CD14-positive monocyte (primary cell): ENCODE measurements around the gene C9orf43. TPM values are rescaled to one million over a fixed set of nuclear protein-coding genes. Genes with fewer than 3 reads are reported as not detected.
"Not testable (repeated sequence)": the region's sequence is repeated elsewhere in the genome, so short reads cannot be mapped to it uniquely, and the experiment has no call there.

ENCODE experiments used
- DNase-seq, 3 donors: peaks; one replicate each; pipeline ENCODE4 v3.0.0-alpha.2; 2011 to 2022
- H2AFZ ChIP-seq: 2 replicates; pipeline ENCODE4 v1.6.0; 2012; ENCODE audit warnings: mild to moderate bottlenecking, low read depth, low read length, inconsistent platforms; ENCODE audit not compliant: insufficient read depth, poor library complexity, severe bottlenecking
- H3K27ac ChIP-seq, 2 donors: 1 replicate in 1 of 2; 2 replicates in 1 of 2; pipeline ENCODE4 v1.5.1; 2012 to 2013; ENCODE audit warnings: low read length in 2 of 2, control low read depth in 1 of 2, inconsistent platforms in 1 of 2, low read depth in 1 of 2, mild to moderate bottlenecking in 1 of 2
- H3K27me3 ChIP-seq, 2 donors: one replicate each; pipeline versions ENCODE4 v1.6.0 to v1.6.1; 2011 to 2013; ENCODE audit warnings: low read length in 2 of 2; ENCODE audit not compliant: control insufficient read depth in 2 of 2, insufficient read depth in 2 of 2
- H3K36me3 ChIP-seq, 2 donors: replicated peaks in 1 of 2; 1 replicate in 1 of 2; 2 replicates in 1 of 2; pipeline versions ENCODE4 v1.5.1 to v1.6.1; 2012 to 2013; ENCODE audit warnings: low read length in 2 of 2, control low read depth in 1 of 2, inconsistent platforms in 1 of 2, mild to moderate bottlenecking in 1 of 2; ENCODE audit not compliant: insufficient read depth in 2 of 2, control insufficient read depth in 1 of 2
- H3K4me1 ChIP-seq, 2 donors: 1 replicate in 1 of 2; 2 replicates in 1 of 2; pipeline versions ENCODE4 v1.5.1 to v1.6.1; 2012 to 2013; ENCODE audit warnings: low read length in 2 of 2, control low read depth in 1 of 2, inconsistent platforms in 1 of 2, mild to moderate bottlenecking in 1 of 2, moderate library complexity in 1 of 2; ENCODE audit not compliant: insufficient read depth in 2 of 2, control insufficient read depth in 1 of 2
- H3K4me2 ChIP-seq: replicated peaks from 2 replicates; pipeline ENCODE3; 2012; ENCODE audit warnings: low read length, moderate library complexity, mild to moderate bottlenecking; ENCODE audit not compliant: poor library complexity, severe bottlenecking; ENCODE audit errors: extremely low read depth
- H3K4me3 ChIP-seq, 3 experiments: fragments of 200-600 bp in 1 of 3; sonication (generic) in 1 of 3; replicated peaks in 1 of 3; 1 replicate in 2 of 3; 2 replicates in 1 of 3; pipeline ENCODE4 v1.5.1; 2011 to 2013; ENCODE audit warnings: low read length in 3 of 3, mild to moderate bottlenecking in 3 of 3, control low read depth in 2 of 3, low read depth in 2 of 3, inconsistent platforms in 1 of 3, moderate library complexity in 1 of 3
- H3K79me2 ChIP-seq: 2 replicates; pipeline ENCODE4 v1.6.0; 2012; ENCODE audit warnings: mild to moderate bottlenecking, control low read depth, inconsistent platforms, low read length, moderate library complexity; ENCODE audit not compliant: insufficient read depth
- H3K9ac ChIP-seq: 2 replicates; pipeline ENCODE4 v1.6.0; 2017; ENCODE audit warnings: low read length, mild to moderate bottlenecking; ENCODE audit not compliant: insufficient read depth, poor library complexity, severe bottlenecking
- H3K9me3 ChIP-seq, 2 donors: replicated peaks in 1 of 2; 1 replicate in 1 of 2; 2 replicates in 1 of 2; pipeline versions ENCODE4 v1.5.1 to v1.6.1; 2012 to 2013; ENCODE audit warnings: low read length in 2 of 2, control low read depth in 1 of 2; ENCODE audit not compliant: control insufficient read depth in 1 of 2, insufficient read depth in 1 of 2
- H4K20me1 ChIP-seq: 2 replicates; pipeline ENCODE4 v1.6.0; 2012; ENCODE audit warnings: mild to moderate bottlenecking, low read length, control low read depth, moderate library complexity; ENCODE audit not compliant: insufficient read depth
- H3K27ac Mint-ChIP-seq, 7 donors: one replicate each; pipeline ENCODE4 v1.8.0; 2020; ENCODE audit warnings: mild to moderate bottlenecking in 7 of 7, mixed read lengths in 7 of 7, moderate library complexity in 6 of 7, inconsistent platforms in 2 of 7
- H3K27me3 Mint-ChIP-seq, 3 donors: one replicate each; pipeline ENCODE4 v1.8.0; 2021 to 2022; ENCODE audit warnings: low read depth in 3 of 3, mild to moderate bottlenecking in 3 of 3, mixed read lengths in 3 of 3, moderate library complexity in 3 of 3, inconsistent platforms in 1 of 3
- H3K36me3 Mint-ChIP-seq, 2 donors: one replicate each; pipeline ENCODE4 v1.8.0; 2020; ENCODE audit warnings: mixed read lengths in 2 of 2, inconsistent platforms in 1 of 2, mild to moderate bottlenecking in 1 of 2
- H3K4me1 Mint-ChIP-seq: one replicate; pipeline ENCODE4 v1.8.0; 2020; ENCODE audit warnings: mild to moderate bottlenecking, mixed read lengths
- H3K4me3 Mint-ChIP-seq, 2 donors: one replicate each; pipeline ENCODE4 v1.8.0; 2020; ENCODE audit warnings: mild to moderate bottlenecking in 2 of 2, mixed read lengths in 2 of 2, moderate library complexity in 1 of 2
- H3K9me3 Mint-ChIP-seq, 7 donors: one replicate each; pipeline ENCODE4 v1.8.0; 2020 to 2022; ENCODE audit warnings: mixed read lengths in 7 of 7, mild to moderate bottlenecking in 6 of 7, moderate library complexity in 6 of 7, inconsistent platforms in 2 of 7
- CTCF ChIP-seq: fragments of 200-600 bp; IDR thresholded peaks from one replicate; pipeline ENCODE4 v1.8.0; 2022; ENCODE audit warnings: antibody characterized with exemption, mild to moderate bottlenecking
- WGBS: methylation state at CpG from one replicate; pipeline ENCODE4 v1.1.5; 2013; ENCODE audit warnings: missing lambda C conversion rate; ENCODE audit not compliant: insufficient coverage; 5-methylcytosine and 5-hydroxymethylcytosine counted together
- intact Hi-C, 2 donors: fragments of 100-400 bp; cut with micrococcal nuclease; formaldehyde crosslinking; loops; one replicate each; pipeline versions ENCODE4 v1.15.0 to v1.15.1; 2023
- polyA plus RNA-seq, 3 donors: library from polyadenylated mRNA; depleted of rRNA in 1 of 3; unstranded in 2 of 3; stranded (reverse) in 1 of 3; fragments of 300-500 nt in 2 of 3; fragments of >200 nt in 1 of 3; fragmentation: Illumina TruSeq in 2 of 3; gene quantifications; 1 replicate in 2 of 3; 2 replicates in 1 of 3; pipeline ENCODE4 v1.2.3, GENCODE V29; 2012 to 2021

Gene C9orf43
- polyA plus RNA-seq, 3 donors: 0.17 TPM; not detected in 2

- Histone ChIP-seq H3K9me3 (no peaks in the 10 kb centered on the region), H3K36me3 (peaks cover 0 to 7% of the 10 kb centered on the region in 2 donors), H3K9ac (peak within 1 kb of the TSS; percentile 78), H3K4me3 (peak within 1 kb of the TSS; percentile 79 to 96 (median 84)), H2AFZ (peak within 1 kb of the TSS; percentile 94), H3K27ac (peak within 1 kb of the TSS; percentile 36 to 77), H3K27me3 (no peaks in the 10 kb centered on the region), H3K4me1 (peaks cover 53 to 63% of the 10 kb centered on the region in 2 donors), H3K4me2 (peak within 1 kb of the TSS; percentile 94), H3K79me2 (peaks cover 53% of the 10 kb centered on the region), H4K20me1 (peaks cover 7% of the 10 kb centered on the region)
- DNase-seq: peak; percentile 97 to 99 (median 97)
- WGBS: under 1% methylated on average over 45 of the region's 50 CpGs
- Mint-ChIP-seq H3K4me3 (peak within 1 kb of the TSS; percentile 87 to 93), H3K9me3 (no peaks in the 10 kb centered on the region), H3K4me1 (peaks cover 63% of the 10 kb centered on the region), H3K27ac (peak within 1 kb of the TSS; percentile 79 to 93 (median 87)), H3K27me3 (peaks cover 0 to under 1% (median 0%) of the 10 kb centered on the region in 3 donors), H3K36me3 (peaks cover 7 to 8% of the 10 kb centered on the region in 2 donors)
- intact Hi-C loops: loop anchor here in 1 of 2 donors (10.0 kb wide), 1 partner anchor 56 kb away; the partner anchor contains the start of genes BSPRY and WDR31
- peak; percentile 95 for TF ChIP-seq CTCF
Measured at GRCh38 chr9:113401027-113401792, 9.3 kb upstream of the C9orf43 start, which contains the start of gene ALAD. Gene ALAD, minus strand, starts transcription at chr9:113401284. Its CDS starts 7,725 bp downstream, at chr9:113393559.

GRCh38 chr9:113403646-113404045 lies 6.9 kb upstream of the C9orf43 start:
- intact Hi-C loops: loop anchor here (1.0 to 10.0 kb wide), 2 partner anchors 59 to 255 kb away; partner anchors contain the start of genes BSPRY (in 1 of the 2) and WDR31 (in 1 of the 2)
- no peaks in the 10 kb centered on the region for H4K20me1 ChIP-seq
- Mint-ChIP-seq H3K4me3 (peak overlapping the region; percentile 13 to 62), H3K36me3 (peaks cover 12% of the 10 kb centered on the region in 2 donors), H3K27ac (peak overlapping the region; percentile 77 to 94 (median 90)), H3K4me1 (peaks cover 66% of the 10 kb centered on the region), H3K27me3 (no peaks in the 10 kb centered on the region), H3K9me3 (no peaks in the 10 kb centered on the region)
- H3K4me1 ChIP-seq: peaks cover 57 to 67% of the 10 kb centered on the region in 2 donors
- peaks cover 12 to 15% of the 10 kb centered on the region in 2 donors for H3K36me3 ChIP-seq
- peaks cover 44% of the 10 kb centered on the region for H3K79me2 ChIP-seq
- H3K27me3 ChIP-seq: no peaks in the 10 kb centered on the region
- TF ChIP-seq CTCF: no peak
- H3K4me2 ChIP-seq: peak overlapping the region; percentile 50
- peak; percentile 57 to 84 (median 64) for DNase-seq
- no peak overlapping the region for H3K9ac ChIP-seq
- peak overlapping the region; percentile 68 to 78 for H3K27ac ChIP-seq
- WGBS: no CpG with 5 or more reads among the region's 2 CpGs
- peak overlapping the region in 1 of 3 experiments; percentile 46 for H3K4me3 ChIP-seq
- no peaks in the 10 kb centered on the region for H3K9me3 ChIP-seq
- no peak overlapping the region for H2AFZ ChIP-seq

- intact Hi-C loops: loop anchor here (2.0 to 10.0 kb wide), 2 partner anchors 62 to 132 kb away; partner anchors contain the start of genes BSPRY (in 1 of the 2), CDC26 (in 1 of the 2), PRPF4 (in 1 of the 2) and WDR31 (in 1 of the 2)
- not testable (repeated sequence) for H3K27me3 ChIP-seq, H3K4me3 ChIP-seq, H3K4me3 Mint-ChIP-seq, H3K27me3 Mint-ChIP-seq, H3K27ac ChIP-seq, H3K9ac ChIP-seq, H2AFZ ChIP-seq, H3K9me3 Mint-ChIP-seq, H4K20me1 ChIP-seq, H3K4me2 ChIP-seq, H3K9me3 ChIP-seq, DNase-seq
- Mint-ChIP-seq H3K27ac (peak overlapping the region in 6 of 7 donors; percentile 20 to 84 (median 44)), H3K4me1 (peaks cover 55% of the 10 kb centered on the region), H3K36me3 (peaks cover 15 to 21% of the 10 kb centered on the region in 2 donors)
- Histone ChIP-seq H3K79me2 (peaks cover 34% of the 10 kb centered on the region), H3K4me1 (peaks cover 53 to 60% of the 10 kb centered on the region in 2 donors), H3K36me3 (peaks cover 15 to 18% of the 10 kb centered on the region in 2 donors)
- WGBS: 97% methylated on average over 4 of the region's 9 CpGs
Measured at GRCh38 chr9:113406353-113406752, 4.2 kb upstream of the C9orf43 start.
